HepG2 (cell line): ENCODE data around the gene FHL1. TPM values are rescaled to one million over a fixed set of nuclear protein-coding genes. Genes with fewer than 3 reads are reported as not detected.

Experiments
- ATAC-seq: fragments of 200-7000 bp; cut with Tn5 transposase; 3 replicates; pipeline ENCODE4 v1.9.1; 2020; ENCODE audit warnings: mild to moderate bottlenecking, moderate library complexity
- BruUV-seq: library from RNA; stranded (reverse); fragments of 400-500 nt; replicated peaks from 2 replicates; lab custom pipeline; 2021; lab: Mats Ljungman, UMichigan
- CTCF ChIA-PET: fragments of 300-600 bp; formaldehyde crosslinking; extraction: SDS; loops from one replicate; lab custom pipeline; 2021; ENCODE audit warnings: low total read pairs, inconsistent platforms, low intra/inter-chr PET ratio; lab: Yijun Ruan, JAX
- POLR2A ChIA-PET: fragments of 350-600 bp; sonication (Branson Sonifier 250); formaldehyde crosslinking; loops from one replicate; lab custom pipeline; 2020; ENCODE audit warnings: antibody characterized with exemption, inconsistent platforms; lab: Yijun Ruan, JAX
- DNase-seq: peaks from one replicate; pipeline ENCODE4 v3.0.0-alpha.2; 2015; ENCODE audit warnings: low spot score
- FAIRE-seq: peaks from 3 replicates; lab custom pipeline; 2011; peaks lifted over from hg19 to GRCh38; lab: Jason Lieb, UNC
- H2AFZ ChIP-seq: one replicate; pipeline ENCODE4 v1.6.1; 2011; ENCODE audit warnings: low read length, inconsistent platforms
- H3K27ac ChIP-seq: fragments of 300-600 bp; 3 replicates; pipeline ENCODE4 v1.8.0; 2011; ENCODE audit warnings: mixed run types, mild to moderate bottlenecking, mixed read lengths, low read length, inconsistent platforms; ENCODE audit not compliant: insufficient read depth; ENCODE audit errors: extremely low read length
- H3K27me3 ChIP-seq, 2 experiments: fragments of 200-600 bp in 1 of 2; 2 replicates in 1 of 2; 3 replicates in 1 of 2; pipeline versions ENCODE4 v1.6.0 to v1.8.0; 2011; ENCODE audit warnings: low read length in 2 of 2, mild to moderate bottlenecking in 2 of 2, moderate library complexity in 2 of 2, inconsistent platforms in 1 of 2; ENCODE audit not compliant: insufficient read depth in 2 of 2, control insufficient read depth in 1 of 2
- H3K36me3 ChIP-seq, 2 experiments: fragments of 200-600 bp in 1 of 2; replicated peaks in 1 of 2; 2 replicates in 1 of 2; 3 replicates in 1 of 2; pipeline versions ENCODE4 v1.5.1 to v1.8.0; 2011; ENCODE audit warnings: low read length in 2 of 2, inconsistent platforms in 1 of 2; ENCODE audit not compliant: insufficient read depth in 2 of 2, control insufficient read depth in 1 of 2
- H3K4me1 ChIP-seq: 2 replicates; pipeline ENCODE4 v1.5.1; 2012; ENCODE audit warnings: low read length, inconsistent platforms; ENCODE audit not compliant: insufficient read depth
- H3K4me2 ChIP-seq: 2 replicates; pipeline ENCODE4 v1.6.0; 2011; ENCODE audit warnings: low read depth, low read length, inconsistent platforms
- H3K4me3 ChIP-seq, 3 experiments: fragments of 200-600 bp in 1 of 3; sonication (generic), shearing (Covaris generic) in 1 of 3; replicated peaks in 1 of 3; 2 replicates each; pipeline ENCODE4 v1.5.1; 2011 to 2016; ENCODE audit warnings: low read length in 3 of 3, inconsistent platforms in 2 of 3, low read depth in 2 of 3, mild to moderate bottlenecking in 2 of 3, control low read depth in 1 of 3, mixed read lengths in 1 of 3; ENCODE audit not compliant: insufficient read depth in 1 of 3
- H3K79me2 ChIP-seq: one replicate; pipeline ENCODE4 v1.6.1; 2011; ENCODE audit warnings: low read length, inconsistent platforms; ENCODE audit not compliant: insufficient read depth
- H3K9ac ChIP-seq: 2 replicates; pipeline ENCODE4 v1.6.0; 2011; ENCODE audit warnings: mild to moderate bottlenecking, low read depth, low read length, inconsistent platforms; ENCODE audit not compliant: insufficient read depth
- H3K9me3 ChIP-seq: 2 replicates; pipeline ENCODE4 v1.5.1; 2012; ENCODE audit warnings: mild to moderate bottlenecking, low read length
- H4K20me1 ChIP-seq: 2 replicates; pipeline ENCODE4 v1.6.0; 2011; ENCODE audit warnings: inconsistent platforms, mild to moderate bottlenecking, low read length, moderate library complexity; ENCODE audit not compliant: insufficient read depth
- BCL6 ChIP-seq: IDR thresholded peaks from 2 replicates; pipeline ENCODE4 v1.6.1; 2016; ENCODE audit warnings: missing genetic modification reagents, missing compliant biosample characterization
- CENPX ChIP-seq: sonication (generic); formaldehyde crosslinking; IDR thresholded peaks from 2 replicates; pipeline ENCODE4 v1.9.0; 2021; ENCODE audit warnings: mild to moderate bottlenecking, missing genetic modification reagents, moderate library complexity
- ESRRA ChIP-seq: sonication (generic); formaldehyde crosslinking; IDR thresholded peaks from 2 replicates; pipeline ENCODE4 v1.5.1; 2020; ENCODE audit warnings: mild to moderate bottlenecking, low read depth, missing genetic modification reagents
- MZF1 ChIP-seq: sonication (generic); formaldehyde crosslinking; IDR thresholded peaks from 2 replicates; pipeline ENCODE4 v1.8.1; 2023; ENCODE audit warnings: mild to moderate bottlenecking, missing genetic modification reagents, borderline replicate concordance
- SNAI1 ChIP-seq: sonication (generic); formaldehyde crosslinking; IDR thresholded peaks from 2 replicates; pipeline ENCODE4 v1.5.0; 2020; ENCODE audit warnings: mild to moderate bottlenecking, missing genetic modification reagents, borderline replicate concordance
- SNAPC5 ChIP-seq: sonication (generic); formaldehyde crosslinking; IDR thresholded peaks from 2 replicates; pipeline ENCODE4 v1.8.1; 2023; ENCODE audit warnings: mild to moderate bottlenecking, missing genetic modification reagents, borderline replicate concordance
- TCF12 ChIP-seq, 2 experiments: fragments of 450-650 bp in 1 of 2; sonication (generic) in 1 of 2; formaldehyde crosslinking in 1 of 2; IDR thresholded peaks; 2 replicates each; pipeline versions ENCODE4 v1.6.1 to v1.8.0; 2017 to 2022; ENCODE audit warnings: antibody characterized with exemption in 1 of 2, mild to moderate bottlenecking in 1 of 2, missing genetic modification reagents in 1 of 2, moderate library complexity in 1 of 2
- TEAD3 ChIP-seq: optimal IDR thresholded peaks from 2 replicates; pipeline ENCODE3; 2016; ENCODE audit warnings: borderline replicate concordance
- ZNF329 ChIP-seq: sonication (generic); formaldehyde crosslinking; IDR thresholded peaks from 2 replicates; pipeline ENCODE4 v1.9.0; 2021; ENCODE audit warnings: low read depth, mild to moderate bottlenecking, missing genetic modification reagents
- ZSCAN30 ChIP-seq: sonication (generic); formaldehyde crosslinking; IDR thresholded peaks from 2 replicates; pipeline ENCODE4 v1.5.0; 2020; ENCODE audit warnings: mild to moderate bottlenecking, missing genetic modification reagents
- WGBS: methylation state at CpG from one replicate; pipeline ENCODE4 v1.1.6; 2017; ENCODE audit warnings: low lambda C conversion rate; 5-methylcytosine and 5-hydroxymethylcytosine counted together
- in situ Hi-C: cut with HindIII; loops from 2 replicates; pipeline ENCODE4 v1.10.0; 2017; ENCODE audit warnings: low pct_unique_long_range_greater_than_20kb; ENCODE audit not compliant: extremely low pct_ligation_motif_present
- intact Hi-C: fragments of 100-400 bp; cut with micrococcal nuclease; formaldehyde crosslinking; loops from one replicate; pipeline ENCODE4 v1.10.0; 2022; ENCODE audit not compliant: unreplicated experiment
- polyA plus RNA-seq, 8 experiments: library from polyadenylated mRNA; depleted of rRNA in 3 of 8; stranded (reverse) in 7 of 8; unstranded in 1 of 8; fragments of >200 nt; fragmentation: Illumina TruSeq in 4 of 8; extraction: Trizol in 4 of 8; gene quantifications; 2 replicates each; pipeline versions ENCODE4 v1.2.1 to v1.2.3, GENCODE V29; 2011 to 2016; ENCODE audit warnings: low read depth in 4 of 8, missing spikeins in 1 of 8, mixed read lengths in 1 of 8; ENCODE audit not compliant: insufficient read depth in 1 of 8
- total RNA-seq, 5 experiments: library from RNA; depleted of rRNA; stranded (reverse); fragments of >200 nt; fragmentation: Illumina TruSeq; extraction: Trizol; gene quantifications; 2 replicates each; pipeline ENCODE4 v1.2.3, GENCODE V29; 2016; ENCODE audit warnings: low read depth in 1 of 5
- TF ChIP-seq, protein P1 (sequence below): sonication (generic); formaldehyde crosslinking; IDR thresholded peaks from 2 replicates; pipeline ENCODE4 v1.8.0; 2022; ENCODE audit warnings: mild to moderate bottlenecking, missing genetic modification reagents, borderline replicate concordance

Gene FHL1
- total and polyA plus RNA-seq, 2 of the 13 experiments (the other 11 are each of a cell fraction or from before 2014, with no cell fraction given): 0.33 TPM; not detected in 1

- TF ChIP-seq TEAD3 (CRISPR knock-in tag): no peak
- TF ChIP-seq SNAPC5 (CRISPR knock-in tag): no peak
- no peak for TF ChIP-seq ESRRA (CRISPR knock-in tag)
- no peak for TF ChIP-seq MZF1
- TF ChIP-seq BCL6: no peak
- TF ChIP-seq ZNF329: no peak
- TF ChIP-seq ZSCAN30 (CRISPR knock-in tag): no peak
- TF ChIP-seq, protein P1, sequence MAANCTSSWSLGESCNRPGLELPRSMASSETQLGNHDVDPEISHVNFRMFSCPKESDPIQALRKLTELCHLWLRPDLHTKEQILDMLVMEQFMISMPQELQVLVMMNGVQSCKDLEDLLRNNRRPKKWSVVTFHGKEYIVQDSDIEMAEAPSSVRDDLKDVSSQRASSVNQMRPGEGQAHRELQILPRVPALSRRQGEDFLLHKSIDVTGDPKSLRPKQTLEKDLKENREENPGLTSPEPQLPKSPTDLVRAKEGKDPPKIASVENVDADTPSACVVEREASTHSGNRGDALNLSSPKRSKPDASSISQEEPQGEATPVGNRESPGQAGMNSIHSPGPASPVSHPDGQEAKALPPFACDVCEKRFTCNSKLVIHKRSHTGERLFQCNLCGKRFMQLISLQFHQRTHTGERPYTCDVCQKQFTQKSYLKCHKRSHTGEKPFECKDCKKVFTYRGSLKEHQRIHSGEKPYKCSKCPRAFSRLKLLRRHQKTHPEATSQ (CRISPR knock-in tag): no peak
- TF ChIP-seq CENPX: no peak
- TF ChIP-seq SNAI1: no peak
- TF ChIP-seq TCF12 (IDR thresholded peaks at IDR 0.05): no peak
- no peak for TF ChIP-seq TCF12 (CRISPR knock-in tag; IDR thresholded peaks at IDR 0.05)
- H2AFZ ChIP-seq: no peak overlapping the region
- no peaks in the 10 kb centered on the region for H3K4me1 ChIP-seq
Measured at GRCh38 chrX:136250191-136251040, 103.1 kb downstream of the FHL1 start.

More at GRCh38 chrX:136250191-136251040, 103.1 kb downstream of the FHL1 start:
- no TSS peak for BruUV-seq
- H3K27me3 ChIP-seq: no peaks in the 10 kb centered on the region
- no peak overlapping the region for H3K27ac ChIP-seq
- no peaks in the 10 kb centered on the region for H4K20me1 ChIP-seq
- intact Hi-C loops (no loop called here), in situ Hi-C loops (no loop called here)
- no peak overlapping the region for H3K9ac ChIP-seq
- no peak for ATAC-seq
- POLR2A ChIA-PET: no interaction called here
- no peak for FAIRE-seq
- H3K9me3 ChIP-seq: no peaks in the 10 kb centered on the region
- H3K79me2 ChIP-seq: no peaks in the 10 kb centered on the region
- H3K4me3 ChIP-seq: no peak overlapping the region
- WGBS: 1% methylated on average over 7 of the region's 53 CpGs
- H3K36me3 ChIP-seq: no peaks in the 10 kb centered on the region
- DNase-seq: no peak
- no peak overlapping the region for H3K4me2 ChIP-seq
- CTCF ChIA-PET: no interaction called here
